ENCODE measurements around the gene TK2. TPM values are rescaled to one million over a fixed set of nuclear protein-coding genes. Genes with fewer than 3 reads are reported as not detected.

TK2 gene
- total and polyA plus RNA-seq, 4 donors, result 10.5 to 31.9 (median 21.0) TPM

- Histone ChIP-seq H3K9ac (ENCODE audit: low read depth in 1 of 2, low read length in 2 of 2) (peak overlapping the region; percentile 13 to 57), H3K9me3 (ENCODE audit: control insufficient read depth in 4 of 4, low read length in 3 of 4) (no peaks in the 10 kb centered on the region), H3K36me3 (ENCODE audit: control insufficient read depth in 4 of 4, insufficient read depth in 3 of 4, low read depth in 1 of 4, low read length in 3 of 4) (no peaks in the 10 kb centered on the region), H3K4me3 (ENCODE audit: low read depth in 1 of 3, low read length in 3 of 3) (no peak overlapping the region), H3K27me3 (ENCODE audit: control insufficient read depth in 4 of 4, insufficient read depth in 4 of 4, low read length in 3 of 4) (no peaks in the 10 kb centered on the region), H3K27ac (ENCODE audit: low read depth in 1 of 2, low read length in 2 of 2) (peak overlapping the region; percentile 99 to 100), H3K4me1 (ENCODE audit: control insufficient read depth in 4 of 4, insufficient read depth in 4 of 4, low read length in 3 of 4) (peaks cover 24 to 61% (median 48%) of the 10 kb centered on the region in 4 donors)
- TF ChIP-seq GABPA (IDR thresholded peaks at IDR 0.05 in 1 of 2, conservative IDR thresholded peaks at IDR 0.05 in 1 of 2) (no peak), YY1 (IDR thresholded peaks at IDR 0.05) (no peak), JUND (IDR thresholded peaks at IDR 0.05) (no peak), EGR1 (IDR thresholded peaks at IDR 0.05; ENCODE audit: low read depth in 2 of 2) (no peak), HNF4A (conservative IDR thresholded peaks at IDR 0.05) (no peak), SP1 (IDR thresholded peaks at IDR 0.05) (no peak), CTCF (IDR thresholded peaks at IDR 0.05; ENCODE audit: low read depth, low read length, missing input control) (no peak), ATF3 (IDR thresholded peaks at IDR 0.05) (no peak), TAF1 (conservative IDR thresholded peaks at IDR 0.05) (no peak), RAD21 (IDR thresholded peaks at IDR 0.05) (no peak)
- WGBS, result 6% methylated on average over 8 of the region's 8 CpGs
- DNase-seq (ENCODE audit: low spot score), result no peak
These were observed 33.5 kb downstream of the TK2 start for GRCh38 chr16:66516509-66516807.

- H3K36me3 ChIP-seq (ENCODE audit: control insufficient read depth in 4 of 4, insufficient read depth in 3 of 4, low read depth in 1 of 4, low read length in 3 of 4), result no peaks in the 10 kb centered on the region
- H3K4me3 ChIP-seq (ENCODE audit: low read depth in 1 of 3, low read length in 3 of 3), result no peak overlapping the region
- H3K27me3 ChIP-seq (ENCODE audit: control insufficient read depth in 4 of 4, insufficient read depth in 4 of 4, low read length in 3 of 4), result no peaks in the 10 kb centered on the region
- no peak for TF ChIP-seq TAF1 (conservative IDR thresholded peaks at IDR 0.05)
- no peak for TF ChIP-seq EGR1 (IDR thresholded peaks at IDR 0.05; ENCODE audit: low read depth in 2 of 2)
- peak; percentile 82 to 86 for TF ChIP-seq RAD21 (IDR thresholded peaks at IDR 0.05)
- no peak for TF ChIP-seq GABPA (IDR thresholded peaks at IDR 0.05 in 1 of 2, conservative IDR thresholded peaks at IDR 0.05 in 1 of 2)
- TF ChIP-seq NR2F2 (IDR thresholded peaks at IDR 0.05), result no peak
- TF ChIP-seq CTCF (IDR thresholded peaks at IDR 0.05; ENCODE audit: low read depth, low read length, missing input control), result peak; percentile 46
- TF ChIP-seq JUND (IDR thresholded peaks at IDR 0.05), result no peak
- TF ChIP-seq FOXA1 (IDR thresholded peaks at IDR 0.05), result no peak
- TF ChIP-seq REST (IDR thresholded peaks at IDR 0.05), result no peak
- TF ChIP-seq FOXA2 (IDR thresholded peaks at IDR 0.05), result no peak
- no peak for TF ChIP-seq HNF4G (IDR thresholded peaks at IDR 0.05)
- TF ChIP-seq RXRA (IDR thresholded peaks at IDR 0.05), result no peak
- peaks cover 29 to 63% (median 53%) of the 10 kb centered on the region in 4 donors for H3K4me1 ChIP-seq (ENCODE audit: control insufficient read depth in 4 of 4, insufficient read depth in 4 of 4, low read length in 3 of 4)
- H3K9ac ChIP-seq (ENCODE audit: low read depth in 1 of 2, low read length in 2 of 2), result peak overlapping the region; percentile 47 to 57
- no peaks in the 10 kb centered on the region for H3K9me3 ChIP-seq (ENCODE audit: control insufficient read depth in 4 of 4, low read length in 3 of 4)
- H3K27ac ChIP-seq (ENCODE audit: low read depth in 1 of 2, low read length in 2 of 2), result peak overlapping the region; percentile 99 to 100
- 56% methylated on average over 12 of the region's 12 CpGs for WGBS
- no peak for DNase-seq (ENCODE audit: low spot score)
These were observed 34.1 kb downstream of the TK2 start for GRCh38 chr16:66515596-66516508.

Data from liver (tissue), 9 donors.